ENCODE data around the gene ATE1. TPM values are rescaled to one million over a fixed set of nuclear protein-coding genes. Genes with fewer than 3 reads are reported as not detected.

The ATE1 gene
- total RNA-seq, 1 donor from 2014 or later: 21.9 TPM

DNA sequence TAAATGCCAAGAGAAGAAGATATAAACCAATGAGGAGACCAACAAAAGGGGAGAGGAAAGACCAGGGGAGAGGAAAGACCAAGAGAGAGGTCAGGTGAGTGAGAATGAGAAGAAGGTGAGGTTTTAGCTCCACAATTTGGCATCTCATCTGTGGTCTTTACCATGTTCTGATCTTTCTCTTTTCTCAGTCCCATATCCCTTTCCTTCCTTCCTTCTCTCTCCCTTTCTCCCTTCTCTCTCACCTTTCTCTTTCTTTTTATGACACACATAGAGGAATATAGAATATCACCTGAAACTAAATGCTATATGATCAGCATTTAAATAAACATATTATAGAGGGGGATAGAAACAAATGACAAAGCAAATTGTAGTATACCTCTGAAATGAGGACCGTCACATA lies 57.4 kb downstream of the ATE1 start:
- TF ChIP-seq POLR2AphosphoS5 (IDR thresholded peaks at IDR 0.05; ENCODE audit: insufficient read depth in 1 of 2, low read depth in 1 of 2) (no peak), POLR2A (IDR thresholded peaks at IDR 0.05) (no peak)
- Histone ChIP-seq H3K27ac (no peak overlapping the region), H3K9me3 (no peaks in the 10 kb centered on the region), H3K4me1 (no peaks in the 10 kb centered on the region), H3K27me3 (no peaks in the 10 kb centered on the region), H3K4me3 (no peak overlapping the region), H3K36me3 (no peaks in the 10 kb centered on the region)
- intact Hi-C loops (cut with DNase I): no loop called here
- no peak for DNase-seq (ENCODE audit: extremely low spot score in 2 of 2)

DNA sequence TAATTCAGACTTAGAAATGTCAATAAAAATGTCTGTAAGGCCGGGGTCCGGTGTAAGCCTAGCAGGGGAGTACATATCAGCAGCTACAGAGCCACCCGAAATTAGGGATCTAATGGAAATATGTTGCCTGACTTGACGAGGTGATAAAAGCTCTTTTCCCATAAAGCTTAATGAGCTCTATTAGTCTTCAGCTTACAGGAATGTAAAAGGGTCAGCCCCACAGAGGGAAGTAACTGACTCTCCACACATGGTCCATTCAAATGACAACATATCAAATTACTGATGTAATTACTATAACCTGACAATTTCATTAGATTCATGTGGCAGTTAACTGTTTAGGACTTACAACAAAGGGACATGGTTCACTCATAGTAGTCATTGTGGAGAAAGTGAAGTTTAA lies 62.3 kb downstream of the ATE1 start:
- Histone ChIP-seq H3K9me3 (no peaks in the 10 kb centered on the region), H3K27me3 (no peaks in the 10 kb centered on the region), H3K36me3 (no peaks in the 10 kb centered on the region), H3K27ac (no peak overlapping the region), H3K4me3 (no peak overlapping the region), H3K4me1 (no peaks in the 10 kb centered on the region)
- intact Hi-C loops (cut with DNase I): no loop called here
- TF ChIP-seq, protein P1, sequence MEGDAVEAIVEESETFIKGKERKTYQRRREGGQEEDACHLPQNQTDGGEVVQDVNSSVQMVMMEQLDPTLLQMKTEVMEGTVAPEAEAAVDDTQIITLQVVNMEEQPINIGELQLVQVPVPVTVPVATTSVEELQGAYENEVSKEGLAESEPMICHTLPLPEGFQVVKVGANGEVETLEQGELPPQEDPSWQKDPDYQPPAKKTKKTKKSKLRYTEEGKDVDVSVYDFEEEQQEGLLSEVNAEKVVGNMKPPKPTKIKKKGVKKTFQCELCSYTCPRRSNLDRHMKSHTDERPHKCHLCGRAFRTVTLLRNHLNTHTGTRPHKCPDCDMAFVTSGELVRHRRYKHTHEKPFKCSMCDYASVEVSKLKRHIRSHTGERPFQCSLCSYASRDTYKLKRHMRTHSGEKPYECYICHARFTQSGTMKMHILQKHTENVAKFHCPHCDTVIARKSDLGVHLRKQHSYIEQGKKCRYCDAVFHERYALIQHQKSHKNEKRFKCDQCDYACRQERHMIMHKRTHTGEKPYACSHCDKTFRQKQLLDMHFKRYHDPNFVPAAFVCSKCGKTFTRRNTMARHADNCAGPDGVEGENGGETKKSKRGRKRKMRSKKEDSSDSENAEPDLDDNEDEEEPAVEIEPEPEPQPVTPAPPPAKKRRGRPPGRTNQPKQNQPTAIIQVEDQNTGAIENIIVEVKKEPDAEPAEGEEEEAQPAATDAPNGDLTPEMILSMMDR (IDR thresholded peaks at IDR 0.05): no peak
- TF ChIP-seq POLR2A (IDR thresholded peaks at IDR 0.05) (no peak), POLR2AphosphoS5 (IDR thresholded peaks at IDR 0.05; ENCODE audit: insufficient read depth in 1 of 2, low read depth in 1 of 2) (no peak)
- no peak for DNase-seq (ENCODE audit: extremely low spot score in 2 of 2)

DNA sequence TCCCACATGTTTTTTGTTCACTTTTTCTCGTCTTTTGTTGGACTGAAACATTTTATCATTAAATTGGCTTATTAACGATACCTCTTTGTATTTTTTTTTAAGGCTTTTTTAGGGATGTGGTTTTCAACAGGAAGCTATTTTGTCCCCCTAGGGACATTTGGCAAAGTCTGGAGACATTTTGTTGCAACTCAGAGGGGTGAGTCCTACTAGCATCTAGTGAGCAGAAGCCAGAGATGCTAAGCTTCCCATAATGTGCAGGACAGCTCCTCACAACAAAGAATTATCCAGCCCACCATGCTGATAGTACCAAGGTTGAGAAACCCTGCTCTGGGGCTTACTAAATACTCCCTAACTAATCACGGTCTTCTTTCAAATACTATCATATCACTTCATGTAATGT lies 63.2 kb downstream of the ATE1 start:
- no peaks in the 10 kb centered on the region for H3K9me3 ChIP-seq
- no peak overlapping the region for H3K4me3 ChIP-seq
- DNase-seq (ENCODE audit: extremely low spot score in 2 of 2): no peak
- TF ChIP-seq POLR2A (IDR thresholded peaks at IDR 0.05) (no peak), POLR2AphosphoS5 (IDR thresholded peaks at IDR 0.05; ENCODE audit: insufficient read depth in 1 of 2, low read depth in 1 of 2) (no peak)
- TF ChIP-seq, protein P1 (IDR thresholded peaks at IDR 0.05): no peak
- H3K27me3 ChIP-seq: no peaks in the 10 kb centered on the region
- intact Hi-C loops (cut with DNase I): no loop called here
- H3K27ac ChIP-seq: no peak overlapping the region
- no peaks in the 10 kb centered on the region for H3K4me1 ChIP-seq
- no peaks in the 10 kb centered on the region for H3K36me3 ChIP-seq

DNA sequence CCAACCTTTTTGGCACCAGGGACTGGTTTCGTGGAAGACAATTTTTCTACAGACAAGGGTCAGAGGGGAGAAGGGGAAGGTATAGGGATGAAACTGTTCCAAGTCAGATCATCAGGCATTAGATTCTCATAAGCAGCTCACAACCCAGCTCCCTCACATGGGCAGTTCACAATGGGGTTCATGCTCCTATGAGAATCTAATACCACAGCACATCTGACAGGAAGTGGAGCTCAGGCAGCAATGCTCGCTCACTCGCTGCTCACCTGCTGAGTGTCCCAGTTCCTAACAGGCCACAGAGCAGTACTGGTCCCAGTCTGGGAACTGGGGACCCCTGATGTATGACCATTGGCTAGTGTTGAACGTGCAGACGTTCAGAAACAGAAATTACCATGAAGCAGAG lies 63.7 kb downstream of the ATE1 start:
- Histone ChIP-seq H3K36me3 (no peaks in the 10 kb centered on the region), H3K9me3 (no peaks in the 10 kb centered on the region), H3K4me3 (no peak overlapping the region), H3K4me1 (no peaks in the 10 kb centered on the region), H3K27ac (no peak overlapping the region), H3K27me3 (no peaks in the 10 kb centered on the region)
- DNase-seq (ENCODE audit: extremely low spot score in 2 of 2): no peak
- TF ChIP-seq POLR2AphosphoS5 (IDR thresholded peaks at IDR 0.05; ENCODE audit: insufficient read depth in 1 of 2, low read depth in 1 of 2): no peak
- no peak for TF ChIP-seq POLR2A (IDR thresholded peaks at IDR 0.05)
- TF ChIP-seq, protein P1 (IDR thresholded peaks at IDR 0.05): no peak
- intact Hi-C loops (cut with DNase I): no loop called here

DNA sequence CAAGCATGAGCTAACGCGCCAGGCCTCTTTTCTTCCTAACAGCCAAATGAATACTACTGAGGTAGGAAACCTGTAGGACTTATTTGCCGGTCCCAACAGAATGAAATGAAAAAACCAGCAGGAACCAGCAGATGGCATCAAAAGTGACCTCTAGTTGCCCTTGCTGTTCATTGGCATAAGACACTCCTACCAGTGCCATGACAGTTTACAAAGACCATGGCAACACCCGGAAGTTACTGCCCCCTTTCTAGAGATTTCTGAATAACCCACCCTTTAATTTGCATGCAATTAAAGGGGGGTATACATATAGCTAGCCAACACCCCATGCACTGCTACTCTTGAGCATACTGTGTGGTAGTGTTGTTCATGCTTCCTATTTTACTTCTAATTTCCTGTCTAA lies 65.2 kb downstream of the ATE1 start:
- TF ChIP-seq POLR2AphosphoS5 (IDR thresholded peaks at IDR 0.05; ENCODE audit: insufficient read depth in 1 of 2, low read depth in 1 of 2) (no peak), POLR2A (IDR thresholded peaks at IDR 0.05) (no peak)
- TF ChIP-seq, protein P1 (IDR thresholded peaks at IDR 0.05): no peak
- H3K4me3 ChIP-seq: no peak overlapping the region
- no peaks in the 10 kb centered on the region for H3K9me3 ChIP-seq
- H3K27me3 ChIP-seq: no peaks in the 10 kb centered on the region
- no peaks in the 10 kb centered on the region for H3K36me3 ChIP-seq
- DNase-seq (ENCODE audit: extremely low spot score in 2 of 2): no peak
- no peaks in the 10 kb centered on the region for H3K4me1 ChIP-seq
- H3K27ac ChIP-seq: no peak overlapping the region
- intact Hi-C loops (cut with DNase I): no loop called here

Data from vagina (tissue), 2 donors.